ENCODE data around the gene DUSP19. TPM values are rescaled to one million over a fixed set of nuclear protein-coding genes. Genes with fewer than 3 reads are reported as not detected.

Gene DUSP19
- total and polyA plus RNA-seq, 2 of the 13 experiments (the other 11 are each of a cell fraction or from before 2014, with no cell fraction given) = 1.3 to 1.9 TPM

DNA sequence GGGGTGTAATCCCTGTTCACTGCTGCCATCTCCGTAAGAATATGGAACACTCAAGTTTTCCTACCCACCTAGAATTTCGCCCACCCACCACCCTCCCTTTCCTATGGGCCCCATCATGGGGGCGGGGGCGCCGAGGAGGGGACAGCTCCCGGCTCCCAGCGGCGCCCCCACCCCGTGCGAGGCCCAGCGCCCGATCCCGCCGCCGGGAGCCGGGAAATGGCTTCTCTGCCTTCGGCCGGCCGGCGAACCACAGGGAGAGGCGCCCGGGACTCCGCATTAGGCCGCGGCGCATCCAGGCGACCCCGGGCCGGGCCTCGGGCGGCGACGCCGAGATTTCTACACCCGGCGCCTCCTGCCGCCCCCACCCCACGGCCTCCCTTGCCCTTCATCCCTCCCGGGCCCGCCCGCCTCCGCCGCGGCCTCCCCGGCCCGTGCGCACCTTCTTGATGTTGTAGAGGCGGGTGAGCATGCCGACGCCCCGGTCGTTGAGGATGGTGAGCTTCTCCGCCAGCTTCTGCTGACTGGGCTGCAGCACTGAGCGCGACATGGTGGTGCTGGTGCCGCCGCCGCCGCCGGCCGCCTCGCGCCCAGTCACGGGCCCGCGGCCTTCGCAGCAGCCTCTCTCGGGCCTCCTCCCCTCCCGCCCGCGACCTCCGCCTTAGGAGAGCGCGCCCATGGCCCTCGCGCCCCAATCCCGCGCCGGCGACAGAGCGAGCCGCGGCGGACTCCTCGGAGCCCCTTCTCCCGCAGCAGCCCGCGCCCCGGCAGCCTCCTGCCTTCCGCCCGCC, 40.8 kb upstream of the DUSP19 start (continued):
- TF ChIP-seq ZNF317 (CRISPR knock-in tag; IDR thresholded peaks at IDR 0.05) (0 out of 2 replicates have a peak, but pooled peaks have one; percentile 54), SIN3B (IDR thresholded peaks at IDR 0.05; ENCODE audit: low read length) (no peak), GABPA (IDR thresholded peaks at IDR 0.05; ENCODE audit: low read depth, low read length) (0 out of 2 replicates have a peak, but pooled peaks have one; percentile 14), GABPA (CRISPR knock-in tag; IDR thresholded peaks at IDR 0.05; ENCODE audit: low read depth) (no peak), ZNF616 (CRISPR knock-in tag; IDR thresholded peaks at IDR 0.05; ENCODE audit: low read depth) (0 out of 2 replicates have a peak, but pooled peaks have one; percentile 49), PTBP1 (IDR thresholded peaks at IDR 0.05; ENCODE audit: low read depth, low read length, poor library complexity, severe bottlenecking) (peak; percentile 35), HNRNPUL1 (IDR thresholded peaks at IDR 0.05; ENCODE audit: low read depth, low read length) (no peak), ZNF749 (CRISPR knock-in tag; IDR thresholded peaks at IDR 0.05; ENCODE audit: borderline replicate concordance) (no peak), ZC3H4 (CRISPR knock-in tag; IDR thresholded peaks at IDR 0.05; ENCODE audit: borderline replicate concordance) (no peak), ZNF605 (CRISPR knock-in tag; IDR thresholded peaks at IDR 0.05) (no peak; the same call in 1 of the 2 replicates), BRCA1 (CRISPR knock-in tag; IDR thresholded peaks at IDR 0.05) (no peak; the same call in 1 of the 2 replicates), U2AF2 (IDR thresholded peaks at IDR 0.05; ENCODE audit: low read depth, low read length) (no peak), ZNF780A (CRISPR knock-in tag; IDR thresholded peaks at IDR 0.05) (no peak), NFYC (CRISPR knock-in tag; IDR thresholded peaks at IDR 0.05) (no peak)
- TF ChIP-seq, protein P1, sequence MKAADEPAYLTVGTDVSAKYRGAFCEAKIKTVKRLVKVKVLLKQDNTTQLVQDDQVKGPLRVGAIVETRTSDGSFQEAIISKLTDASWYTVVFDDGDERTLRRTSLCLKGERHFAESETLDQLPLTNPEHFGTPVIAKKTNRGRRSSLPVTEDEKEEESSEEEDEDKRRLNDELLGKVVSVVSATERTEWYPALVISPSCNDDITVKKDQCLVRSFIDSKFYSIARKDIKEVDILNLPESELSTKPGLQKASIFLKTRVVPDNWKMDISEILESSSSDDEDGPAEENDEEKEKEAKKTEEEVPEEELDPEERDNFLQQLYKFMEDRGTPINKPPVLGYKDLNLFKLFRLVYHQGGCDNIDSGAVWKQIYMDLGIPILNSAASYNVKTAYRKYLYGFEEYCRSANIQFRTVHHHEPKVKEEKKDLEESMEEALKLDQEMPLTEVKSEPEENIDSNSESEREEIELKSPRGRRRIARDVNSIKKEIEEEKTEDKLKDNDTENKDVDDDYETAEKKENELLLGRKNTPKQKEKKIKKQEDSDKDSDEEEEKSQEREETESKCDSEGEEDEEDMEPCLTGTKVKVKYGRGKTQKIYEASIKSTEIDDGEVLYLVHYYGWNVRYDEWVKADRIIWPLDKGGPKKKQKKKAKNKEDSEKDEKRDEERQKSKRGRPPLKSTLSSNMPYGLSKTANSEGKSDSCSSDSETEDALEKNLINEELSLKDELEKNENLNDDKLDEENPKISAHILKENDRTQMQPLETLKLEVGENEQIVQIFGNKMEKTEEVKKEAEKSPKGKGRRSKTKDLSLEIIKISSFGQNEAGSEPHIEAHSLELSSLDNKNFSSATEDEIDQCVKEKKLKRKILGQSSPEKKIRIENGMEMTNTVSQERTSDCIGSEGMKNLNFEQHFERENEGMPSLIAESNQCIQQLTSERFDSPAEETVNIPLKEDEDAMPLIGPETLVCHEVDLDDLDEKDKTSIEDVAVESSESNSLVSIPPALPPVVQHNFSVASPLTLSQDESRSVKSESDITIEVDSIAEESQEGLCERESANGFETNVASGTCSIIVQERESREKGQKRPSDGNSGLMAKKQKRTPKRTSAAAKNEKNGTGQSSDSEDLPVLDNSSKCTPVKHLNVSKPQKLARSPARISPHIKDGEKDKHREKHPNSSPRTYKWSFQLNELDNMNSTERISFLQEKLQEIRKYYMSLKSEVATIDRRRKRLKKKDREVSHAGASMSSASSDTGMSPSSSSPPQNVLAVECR (CRISPR knock-in tag; IDR thresholded peaks at IDR 0.05; ENCODE audit: borderline replicate concordance) = no peak
- TF ChIP-seq, protein P2, sequence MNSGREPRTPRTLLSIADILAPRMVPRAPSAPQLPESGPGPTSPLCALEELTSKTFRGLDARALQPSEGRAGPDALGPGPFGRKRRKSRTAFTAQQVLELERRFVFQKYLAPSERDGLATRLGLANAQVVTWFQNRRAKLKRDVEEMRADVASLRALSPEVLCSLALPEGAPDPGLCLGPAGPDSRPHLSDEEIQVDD (CRISPR knock-in tag; IDR thresholded peaks at IDR 0.05; ENCODE audit: borderline replicate concordance) = peak; percentile 49; the same call in 1 of the 2 replicates
- TF ChIP-seq, protein P3, sequence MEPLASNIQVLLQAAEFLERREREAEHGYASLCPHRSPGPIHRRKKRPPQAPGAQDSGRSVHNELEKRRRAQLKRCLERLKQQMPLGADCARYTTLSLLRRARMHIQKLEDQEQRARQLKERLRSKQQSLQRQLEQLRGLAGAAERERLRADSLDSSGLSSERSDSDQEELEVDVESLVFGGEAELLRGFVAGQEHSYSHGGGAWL (CRISPR knock-in tag; IDR thresholded peaks at IDR 0.05) = peak; percentile 70
- TF ChIP-seq, protein P4, sequence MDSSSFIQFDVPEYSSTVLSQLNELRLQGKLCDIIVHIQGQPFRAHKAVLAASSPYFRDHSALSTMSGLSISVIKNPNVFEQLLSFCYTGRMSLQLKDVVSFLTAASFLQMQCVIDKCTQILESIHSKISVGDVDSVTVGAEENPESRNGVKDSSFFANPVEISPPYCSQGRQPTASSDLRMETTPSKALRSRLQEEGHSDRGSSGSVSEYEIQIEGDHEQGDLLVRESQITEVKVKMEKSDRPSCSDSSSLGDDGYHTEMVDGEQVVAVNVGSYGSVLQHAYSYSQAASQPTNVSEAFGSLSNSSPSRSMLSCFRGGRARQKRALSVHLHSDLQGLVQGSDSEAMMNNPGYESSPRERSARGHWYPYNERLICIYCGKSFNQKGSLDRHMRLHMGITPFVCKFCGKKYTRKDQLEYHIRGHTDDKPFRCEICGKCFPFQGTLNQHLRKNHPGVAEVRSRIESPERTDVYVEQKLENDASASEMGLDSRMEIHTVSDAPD (CRISPR knock-in tag; IDR thresholded peaks at IDR 0.05) = no peak
- TF ChIP-seq, protein P5, sequence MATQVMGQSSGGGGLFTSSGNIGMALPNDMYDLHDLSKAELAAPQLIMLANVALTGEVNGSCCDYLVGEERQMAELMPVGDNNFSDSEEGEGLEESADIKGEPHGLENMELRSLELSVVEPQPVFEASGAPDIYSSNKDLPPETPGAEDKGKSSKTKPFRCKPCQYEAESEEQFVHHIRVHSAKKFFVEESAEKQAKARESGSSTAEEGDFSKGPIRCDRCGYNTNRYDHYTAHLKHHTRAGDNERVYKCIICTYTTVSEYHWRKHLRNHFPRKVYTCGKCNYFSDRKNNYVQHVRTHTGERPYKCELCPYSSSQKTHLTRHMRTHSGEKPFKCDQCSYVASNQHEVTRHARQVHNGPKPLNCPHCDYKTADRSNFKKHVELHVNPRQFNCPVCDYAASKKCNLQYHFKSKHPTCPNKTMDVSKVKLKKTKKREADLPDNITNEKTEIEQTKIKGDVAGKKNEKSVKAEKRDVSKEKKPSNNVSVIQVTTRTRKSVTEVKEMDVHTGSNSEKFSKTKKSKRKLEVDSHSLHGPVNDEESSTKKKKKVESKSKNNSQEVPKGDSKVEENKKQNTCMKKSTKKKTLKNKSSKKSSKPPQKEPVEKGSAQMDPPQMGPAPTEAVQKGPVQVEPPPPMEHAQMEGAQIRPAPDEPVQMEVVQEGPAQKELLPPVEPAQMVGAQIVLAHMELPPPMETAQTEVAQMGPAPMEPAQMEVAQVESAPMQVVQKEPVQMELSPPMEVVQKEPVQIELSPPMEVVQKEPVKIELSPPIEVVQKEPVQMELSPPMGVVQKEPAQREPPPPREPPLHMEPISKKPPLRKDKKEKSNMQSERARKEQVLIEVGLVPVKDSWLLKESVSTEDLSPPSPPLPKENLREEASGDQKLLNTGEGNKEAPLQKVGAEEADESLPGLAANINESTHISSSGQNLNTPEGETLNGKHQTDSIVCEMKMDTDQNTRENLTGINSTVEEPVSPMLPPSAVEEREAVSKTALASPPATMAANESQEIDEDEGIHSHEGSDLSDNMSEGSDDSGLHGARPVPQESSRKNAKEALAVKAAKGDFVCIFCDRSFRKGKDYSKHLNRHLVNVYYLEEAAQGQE (IDR thresholded peaks at IDR 0.05; ENCODE audit: borderline replicate concordance in 1 of 2, low read depth in 1 of 2, low read length in 2 of 2) = peak in 1 of 2 experiments; percentile 23; a peak in 1 of 4 replicates
